GM21515 (cell line): ENCODE measurements around the gene LRP1B.

Experiments
- ATAC-seq: cut with Tn5 transposase; IDR thresholded peaks from one replicate; pipeline ENCODE4 v1.9.1; 2021; ENCODE audit not compliant: unreplicated experiment

Gene LRP1B

GRCh38 chr2:141468761-141469160 lies 662.1 kb downstream of the LRP1B start:
- no peak for ATAC-seq

- ATAC-seq = no peak
Observed at GRCh38 chr2:141467331-141467730, 663.5 kb downstream of the LRP1B start.

- ATAC-seq = no peak
Observed at GRCh38 chr2:141464995-141465394, 665.8 kb downstream of the LRP1B start.

DNA sequence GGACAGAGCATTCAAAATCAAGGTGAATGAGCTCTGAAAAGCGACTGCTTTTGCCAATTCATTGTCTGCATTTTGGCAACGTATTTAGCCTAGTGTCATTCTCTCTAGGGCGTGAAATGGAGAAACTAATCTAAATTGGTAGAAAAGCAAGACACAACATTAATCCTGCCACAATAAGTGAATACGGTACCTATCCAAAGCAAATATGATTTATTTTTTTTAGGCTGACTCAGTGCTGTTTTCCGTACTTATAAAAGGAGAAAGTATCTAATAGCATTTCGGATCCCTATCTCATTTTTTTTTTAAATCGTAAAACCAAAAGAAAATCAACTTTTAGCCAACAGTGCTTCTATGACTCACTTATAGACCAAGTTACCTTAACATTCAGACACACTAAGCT lies 672.5 kb downstream of the LRP1B start:
- no peak for ATAC-seq

DNA sequence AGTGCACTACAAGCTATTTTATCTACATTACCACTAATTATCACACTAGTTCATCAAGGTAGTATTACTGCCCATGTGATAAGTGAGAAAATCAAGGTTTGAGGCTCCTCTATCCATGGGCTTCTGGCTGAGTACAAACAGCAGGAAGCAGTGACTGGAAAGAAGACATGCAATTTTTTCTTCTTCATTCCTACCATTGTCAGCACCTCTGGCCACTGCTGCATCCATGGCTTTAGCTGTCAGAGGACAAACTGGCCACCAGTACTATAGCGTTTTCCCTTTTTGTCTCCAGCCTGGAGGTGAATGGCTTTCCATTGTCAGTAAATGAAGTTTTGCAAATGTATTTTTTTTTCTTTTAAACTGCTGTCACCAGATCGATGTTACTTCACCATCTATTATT lies 674.9 kb downstream of the LRP1B start:
- ATAC-seq = no peak

- no peak for ATAC-seq
Observed at GRCh38 chr2:141455211-141455826, 675.5 kb downstream of the LRP1B start.

GRCh38 chr2:141440072-141440635 lies 690.7 kb downstream of the LRP1B start:
- ATAC-seq = no peak

DNA sequence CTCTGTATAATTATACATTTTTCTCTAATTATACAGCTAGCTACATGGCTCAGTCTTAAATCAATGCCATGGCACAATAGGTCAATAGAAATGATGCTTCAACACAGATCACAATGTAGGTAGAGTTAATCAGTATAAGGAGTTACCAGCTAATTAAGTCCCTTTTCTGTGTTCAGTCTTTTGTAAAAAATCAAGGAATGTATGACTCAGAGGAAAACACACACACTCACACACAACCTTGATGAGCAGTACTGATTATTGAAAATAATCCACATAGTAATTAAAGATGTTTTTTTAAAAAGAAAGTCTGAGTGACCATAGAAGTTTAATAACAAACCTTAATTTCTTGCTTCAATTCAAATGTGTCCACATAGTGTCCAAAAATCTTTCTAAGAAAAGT lies 691.3 kb downstream of the LRP1B start:
- no peak for ATAC-seq

DNA sequence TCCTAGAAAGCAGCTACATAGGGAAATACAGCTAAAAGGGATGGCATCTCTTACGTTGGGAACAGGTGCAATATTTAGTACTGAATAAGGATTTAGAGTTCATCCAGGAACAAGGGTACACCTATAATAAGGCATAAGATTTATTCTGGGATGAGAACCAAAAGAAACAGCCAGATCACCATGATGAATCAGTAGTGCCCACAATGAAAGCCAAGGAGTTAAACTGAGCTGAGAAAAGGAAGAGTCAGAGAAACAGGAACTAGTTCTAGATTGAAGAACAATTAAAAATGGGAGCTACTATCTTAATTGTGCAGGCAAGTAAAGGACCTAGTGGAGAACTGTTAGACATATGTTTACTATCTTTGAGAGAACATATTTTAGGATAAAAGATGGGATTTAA lies 692.3 kb downstream of the LRP1B start:
- ATAC-seq = no peak

DNA sequence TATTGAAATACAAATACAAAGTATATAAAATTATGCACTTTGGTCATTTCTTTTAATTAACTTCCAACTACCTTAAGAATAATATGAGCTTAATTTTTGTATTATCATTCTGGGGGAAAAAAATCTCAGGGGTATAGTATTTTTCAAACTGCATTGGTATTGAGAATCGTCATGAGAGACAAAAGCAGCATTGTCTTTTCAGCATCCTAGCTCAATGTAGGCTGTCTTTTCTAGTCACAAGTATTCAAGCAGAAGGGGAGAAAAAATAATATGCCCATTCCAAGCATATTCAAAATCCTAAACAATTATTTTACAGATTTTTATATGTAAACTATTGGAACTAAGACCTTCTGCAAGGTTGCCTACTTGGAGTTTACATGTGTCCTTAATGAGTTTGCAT lies 693.3 kb downstream of the LRP1B start:
- ATAC-seq = no peak

DNA sequence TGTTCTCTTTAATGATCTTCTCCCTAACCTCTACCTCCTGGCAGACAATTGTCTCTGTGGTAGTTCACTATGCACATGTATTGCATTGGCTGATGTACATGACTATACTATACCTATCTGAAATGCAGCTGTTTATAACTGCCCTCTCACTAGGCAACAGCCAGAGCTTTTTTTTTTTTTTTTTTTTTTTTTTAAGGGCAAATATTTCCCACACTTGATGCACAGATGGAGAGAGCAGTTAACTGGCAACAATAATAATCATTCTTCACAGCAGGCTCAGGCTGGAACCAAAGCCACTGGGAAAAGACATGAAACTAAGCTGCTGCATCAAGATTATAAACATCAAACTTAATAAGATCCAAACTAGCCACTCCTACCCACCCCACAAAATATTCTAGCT lies 707.7 kb downstream of the LRP1B start:
- no peak for ATAC-seq

GRCh38 chr2:141417246-141417797 lies 713.5 kb downstream of the LRP1B start:
- ATAC-seq = no peak

GRCh38 chr2:141411419-141411818 lies 719.4 kb downstream of the LRP1B start:
- ATAC-seq = no peak

DNA sequence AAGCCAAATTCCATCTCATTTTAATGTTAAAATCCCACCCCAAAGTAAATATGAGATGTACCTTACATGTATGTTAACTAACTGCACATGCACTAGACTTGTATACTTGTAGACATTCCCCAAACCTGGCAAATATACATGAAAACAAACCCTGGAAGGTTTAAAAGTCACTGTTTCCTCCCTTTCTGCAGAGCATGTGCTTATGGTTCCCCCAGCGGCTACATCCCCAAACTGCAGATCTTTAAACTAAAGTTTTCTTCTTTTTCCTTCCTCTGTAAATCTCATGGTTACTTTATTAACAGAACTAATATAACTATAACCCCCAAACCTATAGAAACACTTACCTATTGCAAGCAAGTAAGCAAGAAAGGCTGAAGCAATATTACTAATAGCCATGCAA lies 731.5 kb downstream of the LRP1B start:
- ATAC-seq = no peak

DNA sequence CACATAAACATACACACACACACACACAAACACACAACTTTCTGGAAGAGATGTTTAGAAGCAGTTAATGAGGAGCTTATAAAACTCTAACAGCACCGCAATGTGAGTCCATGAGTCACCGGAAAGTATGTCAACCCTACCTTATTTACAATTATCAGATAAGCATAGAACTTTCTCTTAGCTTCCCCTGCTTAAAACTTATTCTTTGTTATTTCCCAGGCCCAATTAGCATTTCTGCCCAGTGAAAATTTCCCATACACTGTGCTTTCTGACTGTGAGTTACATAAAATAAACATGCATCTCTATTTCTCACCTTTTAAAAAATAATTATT lies 737.6 kb downstream of the LRP1B start:
- no peak for ATAC-seq

GRCh38 chr2:141392517-141393213 lies 738.2 kb downstream of the LRP1B start:
- ATAC-seq = no peak

- ATAC-seq = no peak
Observed at GRCh38 chr2:141386168-141386567, 744.6 kb downstream of the LRP1B start.

GRCh38 chr2:141384676-141385075 lies 746.1 kb downstream of the LRP1B start:
- ATAC-seq = no peak

- no peak for ATAC-seq
Observed at GRCh38 chr2:141381946-141382345, 748.9 kb downstream of the LRP1B start.

DNA sequence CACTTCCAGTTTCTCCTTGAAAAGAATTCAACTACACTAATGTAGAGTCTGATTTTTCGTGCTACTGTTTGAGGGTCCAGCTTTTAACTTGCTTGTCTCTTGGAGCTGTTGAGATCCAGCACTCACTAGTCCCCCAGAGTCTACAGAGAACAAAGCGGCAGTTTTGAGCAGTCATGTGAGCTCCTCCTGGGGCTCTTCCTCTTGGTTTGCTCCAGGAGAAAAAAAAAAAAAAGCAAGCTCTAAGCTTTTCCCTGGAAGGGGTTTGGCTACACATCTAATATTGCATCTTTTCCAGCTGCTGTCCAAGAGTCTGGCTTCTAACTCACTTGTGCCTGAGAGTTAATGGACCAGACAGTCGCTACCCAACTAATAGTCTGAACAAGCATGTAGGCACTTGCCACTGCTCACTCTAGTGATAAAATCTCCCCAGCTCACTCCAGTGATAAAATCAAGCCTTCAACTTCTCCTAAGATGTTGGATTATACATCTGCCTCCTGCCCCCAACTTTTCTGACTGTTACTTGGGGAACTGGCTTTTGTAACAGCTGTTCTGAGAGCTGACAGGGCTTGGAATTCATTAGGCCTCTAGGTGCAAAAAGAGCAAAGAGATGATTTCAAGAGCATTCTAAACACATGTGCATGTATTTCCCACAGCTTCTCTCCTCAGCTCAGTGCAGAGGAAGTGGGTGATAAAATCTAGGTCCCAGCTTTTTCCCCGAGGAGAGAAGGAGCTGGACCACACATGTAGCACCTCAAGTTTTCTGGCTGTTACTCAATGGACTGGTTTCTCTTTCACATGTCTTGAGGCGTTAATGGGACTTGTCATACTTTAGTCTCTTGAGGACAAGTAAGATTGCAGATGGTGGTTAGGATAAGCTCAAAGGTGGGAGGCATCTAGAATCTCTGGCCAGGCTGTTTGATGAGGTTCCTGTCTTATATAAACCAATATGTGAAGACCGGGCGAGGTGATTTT lies 750.5 kb downstream of the LRP1B start:
- no peak for ATAC-seq

GRCh38 chr2:141364821-141365220 lies 766.0 kb downstream of the LRP1B start:
- ATAC-seq = no peak
